ENCODE results near the gene CAB39L.

Gene CAB39L

DNA sequence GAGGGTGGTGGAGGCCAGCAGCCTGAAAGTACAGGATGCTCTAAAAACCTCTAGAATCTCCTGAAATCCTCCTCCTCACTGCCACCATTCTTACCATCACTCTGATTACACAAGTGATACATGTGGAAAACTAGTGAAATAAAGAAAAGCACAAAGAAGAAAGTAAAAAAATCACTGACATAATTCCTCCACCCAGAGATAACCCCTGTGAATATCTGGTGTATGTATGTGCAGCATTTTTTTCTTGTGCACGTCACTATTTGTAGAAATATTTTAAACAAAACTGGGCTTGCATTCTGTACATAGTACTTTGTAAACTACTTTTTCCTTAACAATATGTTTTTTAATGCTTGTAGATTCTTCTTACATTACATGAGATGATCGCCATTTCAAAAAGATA, 122.9 kb downstream of the CAB39L start:
- Histone ChIP-seq H3K27ac (ENCODE audit: poor library complexity, severe bottlenecking) (no peak overlapping the region), H3K4me3 (ENCODE audit: severe bottlenecking) (no peak overlapping the region), H3K4me1 (ENCODE audit: insufficient read depth, poor library complexity, severe bottlenecking) (no peaks in the 10 kb centered on the region), H3K36me3 (ENCODE audit: low read depth) (no peaks in the 10 kb centered on the region), H3K9me3 (ENCODE audit: severe bottlenecking) (no peaks in the 10 kb centered on the region), H3K27me3 (ENCODE audit: insufficient read depth, poor library complexity, severe bottlenecking) (no peaks in the 10 kb centered on the region)
- DNase-seq (ENCODE audit: low spot score) (no peak), ATAC-seq (ENCODE audit: low read depth) (no peak)
- TF ChIP-seq, protein P1, sequence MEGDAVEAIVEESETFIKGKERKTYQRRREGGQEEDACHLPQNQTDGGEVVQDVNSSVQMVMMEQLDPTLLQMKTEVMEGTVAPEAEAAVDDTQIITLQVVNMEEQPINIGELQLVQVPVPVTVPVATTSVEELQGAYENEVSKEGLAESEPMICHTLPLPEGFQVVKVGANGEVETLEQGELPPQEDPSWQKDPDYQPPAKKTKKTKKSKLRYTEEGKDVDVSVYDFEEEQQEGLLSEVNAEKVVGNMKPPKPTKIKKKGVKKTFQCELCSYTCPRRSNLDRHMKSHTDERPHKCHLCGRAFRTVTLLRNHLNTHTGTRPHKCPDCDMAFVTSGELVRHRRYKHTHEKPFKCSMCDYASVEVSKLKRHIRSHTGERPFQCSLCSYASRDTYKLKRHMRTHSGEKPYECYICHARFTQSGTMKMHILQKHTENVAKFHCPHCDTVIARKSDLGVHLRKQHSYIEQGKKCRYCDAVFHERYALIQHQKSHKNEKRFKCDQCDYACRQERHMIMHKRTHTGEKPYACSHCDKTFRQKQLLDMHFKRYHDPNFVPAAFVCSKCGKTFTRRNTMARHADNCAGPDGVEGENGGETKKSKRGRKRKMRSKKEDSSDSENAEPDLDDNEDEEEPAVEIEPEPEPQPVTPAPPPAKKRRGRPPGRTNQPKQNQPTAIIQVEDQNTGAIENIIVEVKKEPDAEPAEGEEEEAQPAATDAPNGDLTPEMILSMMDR (IDR thresholded peaks at IDR 0.05; ENCODE audit: poor library complexity, severe bottlenecking), result no peak

DNA sequence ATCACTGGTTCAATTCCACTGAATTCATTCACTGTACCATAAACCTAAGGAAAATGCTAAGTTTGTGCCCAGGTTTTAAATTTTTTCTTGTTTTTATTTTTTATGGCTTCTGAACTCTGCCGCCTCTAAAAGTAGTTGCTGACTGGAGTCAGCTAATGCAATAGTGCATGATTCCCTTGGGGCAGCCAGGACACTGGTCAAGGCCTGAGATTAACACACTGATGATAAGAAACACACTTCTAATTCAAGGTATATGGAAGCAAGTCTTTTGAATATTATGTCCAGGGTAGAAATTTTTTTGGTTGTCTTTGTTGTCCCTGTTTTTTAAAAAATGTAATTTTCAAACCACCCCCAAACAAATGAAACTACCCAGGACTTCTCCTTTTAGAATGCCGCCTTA, 123.9 kb downstream of the CAB39L start:
- H3K27ac ChIP-seq (ENCODE audit: poor library complexity, severe bottlenecking), result no peak overlapping the region
- ATAC-seq (ENCODE audit: low read depth), result no peak
- DNase-seq (ENCODE audit: low spot score), result no peak
- TF ChIP-seq, protein P1 (IDR thresholded peaks at IDR 0.05; ENCODE audit: poor library complexity, severe bottlenecking), result no peak
- H3K27me3 ChIP-seq (ENCODE audit: insufficient read depth, poor library complexity, severe bottlenecking), result no peaks in the 10 kb centered on the region
- no peaks in the 10 kb centered on the region for H3K4me1 ChIP-seq (ENCODE audit: insufficient read depth, poor library complexity, severe bottlenecking)
- H3K9me3 ChIP-seq (ENCODE audit: severe bottlenecking), result no peaks in the 10 kb centered on the region
- H3K36me3 ChIP-seq (ENCODE audit: low read depth), result no peaks in the 10 kb centered on the region
- H3K4me3 ChIP-seq (ENCODE audit: severe bottlenecking), result no peak overlapping the region

DNA sequence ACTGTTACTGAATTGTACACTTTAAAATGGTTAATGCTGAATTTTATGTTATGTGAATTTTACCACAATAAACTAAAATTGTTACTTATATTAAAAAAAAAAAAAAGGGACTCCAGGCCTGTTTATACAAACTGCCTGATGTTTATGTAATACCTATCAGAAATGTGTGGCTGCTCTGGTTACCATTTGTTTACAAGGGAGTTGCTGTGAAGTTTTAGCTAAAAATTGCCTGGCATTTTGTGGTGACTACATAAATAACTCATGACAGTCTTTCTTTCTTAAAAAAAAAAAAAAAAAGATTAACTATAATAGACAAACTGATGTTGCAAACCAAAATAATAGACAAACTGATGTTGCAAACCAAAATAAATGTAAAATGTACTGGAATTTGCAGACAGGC, 124.3 kb downstream of the CAB39L start:
- Histone ChIP-seq H3K4me1 (ENCODE audit: insufficient read depth, poor library complexity, severe bottlenecking) (peaks cover under 1% of the 10 kb centered on the region), H3K9me3 (ENCODE audit: severe bottlenecking) (no peaks in the 10 kb centered on the region), H3K27ac (ENCODE audit: poor library complexity, severe bottlenecking) (no peak overlapping the region), H3K4me3 (ENCODE audit: severe bottlenecking) (no peak overlapping the region), H3K27me3 (ENCODE audit: insufficient read depth, poor library complexity, severe bottlenecking) (no peaks in the 10 kb centered on the region), H3K36me3 (ENCODE audit: low read depth) (no peaks in the 10 kb centered on the region)
- ATAC-seq (ENCODE audit: low read depth) (no peak), DNase-seq (ENCODE audit: low spot score) (no peak)
- TF ChIP-seq, protein P1 (IDR thresholded peaks at IDR 0.05; ENCODE audit: poor library complexity, severe bottlenecking), result no peak

DNA sequence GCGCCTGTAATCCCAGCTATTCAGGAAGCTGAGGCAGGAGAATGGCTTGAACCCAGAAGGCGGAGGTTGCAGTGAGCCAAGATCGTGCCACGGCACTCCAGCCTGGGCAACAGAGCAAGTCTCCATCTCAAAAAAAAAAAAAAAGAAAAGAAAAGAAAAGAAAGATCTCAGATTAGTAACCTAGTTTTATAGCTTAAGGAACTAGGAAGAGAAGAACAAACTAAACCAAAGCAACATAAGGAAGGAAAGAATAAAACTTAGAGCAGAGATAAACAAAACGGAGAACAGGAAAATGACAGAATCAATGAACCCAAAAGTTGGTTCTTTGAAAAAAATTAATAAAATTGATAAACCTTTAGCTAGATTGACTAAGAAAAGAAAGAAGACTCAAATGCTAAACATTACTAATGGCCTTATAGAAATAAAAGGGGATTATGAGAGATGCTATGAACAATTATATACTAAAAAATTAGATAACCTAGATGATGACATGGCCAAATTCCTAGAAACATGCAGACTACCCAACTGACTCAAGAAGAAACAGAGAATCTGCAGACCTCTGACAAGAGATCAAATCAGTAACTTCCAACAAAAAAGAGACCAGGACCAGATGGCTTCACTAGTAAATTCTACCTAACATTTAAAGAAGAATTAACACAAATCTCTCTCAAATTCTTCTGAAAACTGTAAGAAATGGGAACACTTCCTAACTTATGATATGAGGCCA, 127.9 kb downstream of the CAB39L start:
- ATAC-seq (ENCODE audit: low read depth) (no peak), DNase-seq (ENCODE audit: low spot score) (no peak)
- H3K36me3 ChIP-seq (ENCODE audit: low read depth), result no peaks in the 10 kb centered on the region
- H3K4me1 ChIP-seq (ENCODE audit: insufficient read depth, poor library complexity, severe bottlenecking), result peaks cover 11% of the 10 kb centered on the region
- no peaks in the 10 kb centered on the region for H3K27me3 ChIP-seq (ENCODE audit: insufficient read depth, poor library complexity, severe bottlenecking)
- H3K9me3 ChIP-seq (ENCODE audit: severe bottlenecking), result no peaks in the 10 kb centered on the region
- H3K4me3 ChIP-seq (ENCODE audit: severe bottlenecking), result no peak overlapping the region
- no peak overlapping the region for H3K27ac ChIP-seq (ENCODE audit: poor library complexity, severe bottlenecking)
- TF ChIP-seq, protein P1 (IDR thresholded peaks at IDR 0.05; ENCODE audit: poor library complexity, severe bottlenecking), result no peak

DNA sequence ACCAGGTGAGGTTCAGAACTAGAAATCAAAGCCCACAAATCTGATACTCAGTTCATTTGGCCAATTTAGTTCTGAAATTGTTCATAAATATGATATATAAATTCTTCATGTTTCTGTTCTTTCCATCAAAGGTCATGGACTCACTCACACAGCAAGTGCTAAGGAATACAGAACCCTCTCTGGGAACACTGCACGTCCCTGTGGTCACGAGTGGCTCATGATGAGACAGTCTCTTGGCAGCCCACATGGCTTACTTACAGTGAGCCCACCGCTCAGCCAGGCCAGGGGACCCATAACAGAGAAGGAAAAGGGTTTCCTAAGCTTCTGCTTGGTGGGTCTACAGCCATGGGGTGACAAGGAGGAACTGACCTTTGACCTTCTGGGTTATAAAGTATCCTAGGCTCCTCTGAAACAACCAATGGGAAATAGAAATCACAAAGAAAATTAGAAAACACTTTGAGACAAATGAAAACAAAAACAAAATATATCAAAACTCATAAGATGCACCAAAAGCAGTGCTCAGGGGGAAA, 128.8 kb downstream of the CAB39L start:
- Histone ChIP-seq H3K4me1 (ENCODE audit: insufficient read depth, poor library complexity, severe bottlenecking) (peaks cover 11% of the 10 kb centered on the region), H3K27me3 (ENCODE audit: insufficient read depth, poor library complexity, severe bottlenecking) (no peaks in the 10 kb centered on the region), H3K27ac (ENCODE audit: poor library complexity, severe bottlenecking) (no peak overlapping the region), H3K9me3 (ENCODE audit: severe bottlenecking) (no peaks in the 10 kb centered on the region), H3K36me3 (ENCODE audit: low read depth) (no peaks in the 10 kb centered on the region), H3K4me3 (ENCODE audit: severe bottlenecking) (no peak overlapping the region)
- ATAC-seq (ENCODE audit: low read depth) (no peak), DNase-seq (ENCODE audit: low spot score) (no peak)
- TF ChIP-seq, protein P1 (IDR thresholded peaks at IDR 0.05; ENCODE audit: poor library complexity, severe bottlenecking), result no peak

Data from RWPE2 (cell line).